RWPE2 (cell line): Measurements from ENCODE around the gene LUC7L2.

ENCODE experiments used
- ATAC-seq: fragments of 200-7000 bp; cut with Tn5 transposase; 3 replicates; pipeline ENCODE4 v1.9.1; 2021; ENCODE audit warnings: low read depth
- DNase-seq: peaks from one replicate; pipeline ENCODE4 v3.0.0-alpha.2; 2020; ENCODE audit warnings: low spot score
- H3K27ac ChIP-seq: fragments of 450-650 bp; 2 replicates; pipeline ENCODE4 v1.5.1; 2017; ENCODE audit warnings: mild to moderate bottlenecking; ENCODE audit not compliant: poor library complexity, severe bottlenecking
- H3K27me3 ChIP-seq: fragments of 250-450 bp; sonication (Bioruptor Pico); 2 replicates; pipeline ENCODE4 v1.5.1; 2021; ENCODE audit warnings: mild to moderate bottlenecking, moderate library complexity; ENCODE audit not compliant: insufficient read depth, poor library complexity, severe bottlenecking
- H3K36me3 ChIP-seq: fragments of 250-450 bp; sonication (Bioruptor Pico); 2 replicates; pipeline ENCODE4 v1.5.1; 2020; ENCODE audit warnings: low read depth, mild to moderate bottlenecking, moderate library complexity
- H3K4me1 ChIP-seq: fragments of 250-450 bp; sonication (Bioruptor Pico); 2 replicates; pipeline ENCODE4 v1.5.1; 2021; ENCODE audit warnings: mild to moderate bottlenecking, moderate library complexity; ENCODE audit not compliant: insufficient read depth, poor library complexity, severe bottlenecking
- H3K4me3 ChIP-seq: fragments of 250-450 bp; sonication (Bioruptor Pico); 2 replicates; pipeline ENCODE4 v1.5.1; 2021; ENCODE audit warnings: mild to moderate bottlenecking, moderate library complexity; ENCODE audit not compliant: severe bottlenecking
- H3K9me3 ChIP-seq: fragments of 250-450 bp; sonication (Bioruptor Pico); 2 replicates; pipeline ENCODE4 v1.5.1; 2021; ENCODE audit warnings: mild to moderate bottlenecking, moderate library complexity; ENCODE audit not compliant: severe bottlenecking
- TF ChIP-seq, protein P1 (sequence below): fragments of 450-650 bp; IDR thresholded peaks from one replicate; pipeline ENCODE4 v1.5.1; 2017; ENCODE audit warnings: mild to moderate bottlenecking, moderate library complexity; ENCODE audit not compliant: poor library complexity, severe bottlenecking

Gene LUC7L2

DNA sequence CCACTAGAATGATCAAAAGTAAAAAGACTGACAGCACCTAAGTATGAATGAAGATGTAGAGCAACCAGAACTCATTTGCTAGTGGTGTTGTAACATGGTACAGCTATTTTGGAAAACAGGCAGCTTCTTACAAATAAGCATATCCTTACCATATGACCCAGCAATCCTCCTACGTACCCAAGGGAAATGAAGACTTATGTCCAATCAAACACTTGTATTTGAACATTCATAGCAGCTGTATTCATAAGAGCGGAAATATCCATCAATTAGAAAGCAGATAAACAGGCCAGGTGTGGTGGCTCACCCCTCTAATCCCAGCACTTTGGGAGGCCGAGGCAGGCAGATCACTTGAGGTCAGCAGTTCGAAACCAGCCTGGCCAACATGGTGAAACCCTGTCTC is 70.7 kb downstream of the LUC7L2 start:
- DNase-seq: no peak
- Histone ChIP-seq H3K36me3 (peaks cover 7% of the 10 kb centered on the region; the same call in 1 of the 2 replicates), H3K9me3 (no peaks in the 10 kb centered on the region), H3K4me3 (no peak overlapping the region), H3K27ac (peak overlapping the region; percentile 79), H3K27me3 (no peaks in the 10 kb centered on the region), H3K4me1 (peaks cover 25% of the 10 kb centered on the region)
- no peak for ATAC-seq
- TF ChIP-seq, protein P1, sequence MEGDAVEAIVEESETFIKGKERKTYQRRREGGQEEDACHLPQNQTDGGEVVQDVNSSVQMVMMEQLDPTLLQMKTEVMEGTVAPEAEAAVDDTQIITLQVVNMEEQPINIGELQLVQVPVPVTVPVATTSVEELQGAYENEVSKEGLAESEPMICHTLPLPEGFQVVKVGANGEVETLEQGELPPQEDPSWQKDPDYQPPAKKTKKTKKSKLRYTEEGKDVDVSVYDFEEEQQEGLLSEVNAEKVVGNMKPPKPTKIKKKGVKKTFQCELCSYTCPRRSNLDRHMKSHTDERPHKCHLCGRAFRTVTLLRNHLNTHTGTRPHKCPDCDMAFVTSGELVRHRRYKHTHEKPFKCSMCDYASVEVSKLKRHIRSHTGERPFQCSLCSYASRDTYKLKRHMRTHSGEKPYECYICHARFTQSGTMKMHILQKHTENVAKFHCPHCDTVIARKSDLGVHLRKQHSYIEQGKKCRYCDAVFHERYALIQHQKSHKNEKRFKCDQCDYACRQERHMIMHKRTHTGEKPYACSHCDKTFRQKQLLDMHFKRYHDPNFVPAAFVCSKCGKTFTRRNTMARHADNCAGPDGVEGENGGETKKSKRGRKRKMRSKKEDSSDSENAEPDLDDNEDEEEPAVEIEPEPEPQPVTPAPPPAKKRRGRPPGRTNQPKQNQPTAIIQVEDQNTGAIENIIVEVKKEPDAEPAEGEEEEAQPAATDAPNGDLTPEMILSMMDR: no peak

DNA sequence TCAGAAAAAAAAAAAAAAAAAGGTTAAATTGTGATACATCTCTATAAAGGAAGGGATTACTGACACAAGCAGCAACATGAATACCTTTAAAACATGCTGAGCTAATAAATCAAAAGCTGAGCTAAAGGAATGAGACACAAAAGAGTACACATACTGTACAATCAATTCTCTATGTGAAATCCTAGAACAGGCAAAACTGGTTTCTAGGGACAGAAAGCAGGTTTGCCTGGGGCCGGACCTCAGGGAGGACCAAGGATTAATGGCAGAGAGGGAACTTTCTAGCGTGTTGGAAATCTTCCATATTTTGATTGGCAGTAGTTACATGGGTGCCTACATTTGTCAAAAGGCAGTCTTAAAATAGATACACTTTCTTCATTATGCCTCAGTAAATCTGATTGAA is 71.3 kb downstream of the LUC7L2 start:
- H3K27ac ChIP-seq: peak overlapping the region; percentile 79
- DNase-seq (no peak), ATAC-seq (peak; percentile 76)
- no peak overlapping the region for H3K4me3 ChIP-seq
- peaks cover 25% of the 10 kb centered on the region for H3K4me1 ChIP-seq
- TF ChIP-seq, protein P1: no peak
- no peaks in the 10 kb centered on the region for H3K9me3 ChIP-seq
- peaks cover 7% of the 10 kb centered on the region; the same call in 1 of the 2 replicates for H3K36me3 ChIP-seq
- H3K27me3 ChIP-seq: no peaks in the 10 kb centered on the region

GRCh38 chr7:139431459-139431858 is 71.8 kb downstream of the LUC7L2 start:
- DNase-seq (no peak), ATAC-seq (peak; percentile 44; the same call in 2 of the 3 replicates)
- Histone ChIP-seq H3K4me3 (no peak overlapping the region), H3K27me3 (no peaks in the 10 kb centered on the region), H3K27ac (peak overlapping the region; percentile 79), H3K36me3 (peaks cover 7% of the 10 kb centered on the region; the same call in 1 of the 2 replicates), H3K4me1 (peaks cover 25% of the 10 kb centered on the region), H3K9me3 (no peaks in the 10 kb centered on the region)
- TF ChIP-seq, protein P1: no peak

- no peak overlapping the region for H3K4me3 ChIP-seq
- H3K9me3 ChIP-seq: no peaks in the 10 kb centered on the region
- H3K27ac ChIP-seq: no peak overlapping the region
- no peaks in the 10 kb centered on the region for H3K36me3 ChIP-seq
- TF ChIP-seq, protein P1: no peak
- H3K27me3 ChIP-seq: no peaks in the 10 kb centered on the region
- ATAC-seq: no peak
- H3K4me1 ChIP-seq: peaks cover 8% of the 10 kb centered on the region
- no peak for DNase-seq
Measured at GRCh38 chr7:139436806-139437205, 77.1 kb downstream of the LUC7L2 start.

DNA sequence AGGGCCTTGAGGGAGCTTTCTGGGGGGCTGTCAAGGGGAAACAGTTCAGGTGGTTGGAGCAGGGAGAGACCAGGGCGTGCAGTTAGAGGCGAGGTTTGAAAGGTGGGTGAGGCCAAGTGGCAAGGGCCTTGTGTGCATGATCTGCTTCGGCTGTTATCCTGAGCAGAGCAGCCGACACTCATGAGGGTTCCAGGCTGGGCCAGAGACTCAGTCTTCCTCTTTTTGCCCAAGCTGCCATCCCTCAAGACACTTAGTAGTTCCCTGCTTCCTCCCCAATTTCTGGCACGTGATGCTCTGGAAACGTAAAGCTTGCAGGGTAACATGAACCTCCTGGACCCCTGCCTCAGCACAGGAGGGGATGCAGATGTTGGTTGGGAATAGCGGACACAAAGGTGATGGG is 79.7 kb downstream of the LUC7L2 start:
- TF ChIP-seq, protein P1: no peak
- ATAC-seq (no peak), DNase-seq (no peak)

More for the DNA sequence above, 79.7 kb downstream of the LUC7L2 start:
- H3K27ac ChIP-seq: no peak overlapping the region
- H3K4me3 ChIP-seq: no peak overlapping the region
- H3K27me3 ChIP-seq: no peaks in the 10 kb centered on the region
- H3K9me3 ChIP-seq: no peaks in the 10 kb centered on the region
- H3K36me3 ChIP-seq: no peaks in the 10 kb centered on the region
- H3K4me1 ChIP-seq: peaks cover 13% of the 10 kb centered on the region
